ENCODE results near the gene MMP27.

Gene MMP27

GRCh38 chr11:102703826-102704493 is 1.6 kb downstream of the MMP27 start:
- DNase-seq (ENCODE audit: low spot score): no peak

DNA sequence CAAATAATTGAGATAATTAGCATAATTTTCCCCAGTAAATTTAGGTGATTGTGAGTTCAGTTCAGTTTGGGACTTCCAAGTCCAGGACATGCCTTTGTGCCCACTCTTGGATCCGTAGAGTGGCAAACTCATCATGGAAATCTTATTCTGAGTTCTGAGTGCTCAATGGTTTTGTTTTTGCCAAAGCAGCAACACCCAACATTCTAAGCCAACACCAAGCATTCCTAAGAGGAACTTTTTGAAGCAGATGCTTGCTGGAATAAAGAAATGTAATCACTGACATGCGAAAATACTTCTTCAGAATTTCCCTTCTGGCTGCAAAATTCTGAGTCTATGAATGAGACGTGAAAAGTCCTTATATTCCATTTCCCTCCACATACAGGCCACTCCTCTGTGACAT is 10.4 kb downstream of the MMP27 start:
- no peak for DNase-seq (ENCODE audit: low spot score)

- no peak for DNase-seq (ENCODE audit: low spot score)
These were observed 19.8 kb downstream of the MMP27 start for GRCh38 chr11:102685754-102686153.

DNA sequence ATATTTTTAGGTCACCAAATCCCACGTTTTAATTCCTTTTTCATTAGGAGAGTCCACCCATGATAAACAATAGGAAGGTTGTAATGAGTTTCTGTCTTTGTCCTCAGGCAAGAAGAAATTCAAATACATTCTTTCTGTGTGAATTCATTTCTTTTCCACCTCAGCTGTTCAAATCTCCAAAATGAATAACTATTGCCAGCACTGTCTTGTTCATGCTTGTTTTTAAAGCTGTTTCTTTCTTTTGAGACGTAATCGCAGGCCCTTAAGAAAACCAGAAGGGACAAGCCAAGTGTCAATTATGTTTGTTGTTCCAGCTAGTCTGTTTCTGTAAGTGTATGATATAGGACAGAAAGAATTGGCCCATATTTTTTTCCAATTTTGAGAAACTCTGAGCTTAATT is 20.2 kb downstream of the MMP27 start:
- DNase-seq (ENCODE audit: low spot score): no peak

DNA sequence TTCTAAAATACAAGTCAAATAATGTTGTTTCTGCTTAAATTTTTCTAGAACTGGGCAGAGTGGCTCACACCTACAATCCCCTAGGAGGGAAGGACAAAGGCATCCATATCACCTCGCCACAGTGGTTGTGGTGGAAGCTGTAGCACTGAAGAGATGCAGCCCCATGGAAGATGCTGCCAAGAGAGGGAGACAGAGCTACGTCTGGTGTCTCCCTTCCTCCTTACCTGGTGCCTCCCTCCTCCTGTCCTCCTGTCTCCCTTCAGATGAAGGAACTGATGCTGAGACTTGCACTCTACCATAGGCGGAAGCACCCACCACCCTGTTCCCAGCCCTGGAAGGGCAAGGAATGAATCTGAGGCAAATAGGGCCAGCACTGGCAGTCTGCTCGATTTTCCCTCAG is 22.3 kb downstream of the MMP27 start:
- DNase-seq (ENCODE audit: low spot score): no peak

DNA sequence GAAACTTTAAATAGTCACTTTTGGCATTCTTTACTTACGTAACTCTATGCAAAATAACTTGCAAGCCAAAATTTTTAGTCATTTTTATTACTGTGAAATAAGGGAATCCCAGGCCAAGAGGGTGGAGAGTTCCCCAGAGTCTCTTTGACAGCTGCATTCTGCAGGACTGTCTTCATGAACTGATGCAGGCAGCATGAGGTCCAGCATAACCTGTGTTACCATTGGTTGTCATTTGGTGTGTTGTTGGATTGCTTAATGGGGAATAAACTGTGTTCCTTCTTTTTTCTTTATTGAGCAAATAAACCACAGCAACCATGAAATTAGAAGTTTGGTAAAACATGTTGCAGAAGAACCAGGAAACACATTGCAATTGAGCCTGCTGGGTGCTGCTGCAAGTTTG is 24.6 kb downstream of the MMP27 start:
- DNase-seq (ENCODE audit: low spot score): no peak

GRCh38 chr11:102678022-102678421 is 27.5 kb downstream of the MMP27 start:
- no peak for DNase-seq (ENCODE audit: low spot score)

GRCh38 chr11:102676084-102676483 is 29.5 kb downstream of the MMP27 start:
- DNase-seq (ENCODE audit: low spot score): no peak

- no peak for DNase-seq (ENCODE audit: low spot score)
These were observed 35.9 kb downstream of the MMP27 start for GRCh38 chr11:102669664-102670063.

DNA sequence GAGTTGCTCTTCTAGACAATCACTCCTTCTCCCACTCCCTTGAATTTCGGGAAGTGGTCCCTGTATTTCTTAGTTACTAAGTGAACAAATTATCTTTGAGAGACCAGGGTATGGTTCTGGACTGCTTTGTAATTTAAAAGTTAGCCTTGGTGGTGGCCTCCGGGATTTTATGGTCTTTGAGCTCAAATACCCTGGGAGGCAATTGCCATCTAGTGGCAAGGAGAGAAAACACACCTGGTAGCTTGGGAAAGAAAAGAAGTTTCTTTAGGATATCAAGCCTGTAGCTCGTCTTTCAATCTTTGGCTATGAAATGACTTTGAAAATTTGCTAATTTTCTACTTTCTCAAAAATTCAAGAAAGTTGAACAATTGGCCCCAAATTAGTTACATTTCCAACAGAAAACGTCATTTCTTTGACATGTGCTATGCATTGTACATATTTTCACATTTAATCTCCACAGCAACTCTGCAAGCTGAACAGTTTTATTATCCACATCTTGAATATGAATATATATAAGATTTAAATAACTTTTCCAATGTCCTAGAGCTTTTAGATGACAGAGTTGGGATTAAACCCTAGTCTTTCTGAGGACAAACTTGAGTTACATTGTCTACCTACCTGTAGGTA is 39.1 kb downstream of the MMP27 start:
- DNase-seq (ENCODE audit: low spot score): peak; percentile 22

DNA sequence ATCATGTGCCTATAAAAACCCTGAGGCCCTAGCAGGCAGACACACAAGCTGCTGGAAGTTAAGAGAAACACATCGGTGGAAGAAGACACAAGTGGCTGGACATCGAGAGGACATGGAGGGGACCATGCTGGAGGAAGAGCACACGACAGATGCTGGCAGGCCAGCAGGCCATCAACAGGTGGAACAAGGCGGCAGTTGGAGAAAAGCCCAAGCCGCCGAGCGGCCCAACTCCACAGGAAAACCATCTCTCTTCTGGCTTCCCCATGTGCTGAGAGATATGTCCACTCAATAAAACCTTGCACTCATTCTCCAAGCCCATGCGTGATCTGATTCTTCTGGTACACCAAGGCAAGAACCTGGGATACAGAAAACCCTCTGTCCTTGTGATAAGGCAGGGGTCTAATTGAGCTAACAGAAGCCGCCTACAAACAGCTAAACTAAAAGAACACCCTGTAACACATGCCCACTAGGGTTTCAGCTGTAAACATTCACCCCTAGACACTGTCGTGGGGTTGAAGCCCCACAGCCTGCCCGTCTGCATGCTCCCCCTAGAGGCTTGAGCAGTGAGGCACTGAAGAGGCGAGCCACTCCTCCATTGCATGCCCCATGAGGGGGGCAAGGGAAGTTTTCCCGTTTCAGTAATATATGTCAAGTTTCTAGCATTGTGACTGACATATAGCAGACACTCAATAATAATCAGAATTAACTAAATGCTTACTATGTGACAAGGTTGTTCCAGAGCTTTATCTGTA is 41.4 kb downstream of the MMP27 start:
- peak; percentile 11 for DNase-seq (ENCODE audit: low spot score)

- no peak for DNase-seq (ENCODE audit: low spot score)
These were observed 43.0 kb downstream of the MMP27 start for GRCh38 chr11:102662607-102663006.

- DNase-seq (ENCODE audit: low spot score): no peak
These were observed 44.5 kb downstream of the MMP27 start for GRCh38 chr11:102661040-102661439.

DNA sequence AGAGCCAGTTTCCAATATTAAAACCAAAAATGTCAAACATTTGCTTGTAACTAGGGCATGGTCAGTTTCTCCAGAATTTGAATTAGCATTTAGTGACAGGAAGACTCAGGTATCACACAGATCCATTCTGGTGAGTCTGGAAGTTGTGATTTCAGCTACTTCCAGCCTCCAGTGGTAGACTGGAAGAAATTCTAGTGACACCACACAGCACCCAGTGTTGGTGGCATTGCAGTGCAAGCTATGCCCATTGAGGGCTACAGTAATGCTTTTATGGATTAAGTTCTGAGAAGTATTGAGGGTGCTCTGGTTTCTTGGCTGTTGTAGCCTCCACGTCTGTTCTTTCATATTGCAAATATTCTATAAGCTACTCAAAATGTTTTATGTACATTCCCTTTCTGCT is 49.0 kb downstream of the MMP27 start:
- no peak for DNase-seq (ENCODE audit: low spot score)

DNA sequence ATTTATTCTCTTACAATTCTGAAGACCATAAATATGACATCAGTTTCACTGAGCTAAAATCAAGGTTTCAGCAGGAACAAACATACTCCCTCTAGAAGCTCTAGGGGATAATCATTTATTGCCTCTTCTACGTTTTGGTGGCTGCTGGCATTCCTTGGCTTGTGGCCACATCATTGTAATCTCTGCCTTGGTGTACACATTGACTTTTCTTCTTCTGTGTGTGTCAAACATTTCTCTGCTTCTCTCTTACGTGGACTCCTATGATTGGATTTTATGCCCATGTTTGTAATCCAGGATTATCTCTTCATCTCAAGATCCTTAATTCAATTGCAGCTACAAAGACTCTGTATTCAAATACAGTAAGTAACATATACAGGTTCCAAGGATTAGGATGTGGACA is 50.0 kb downstream of the MMP27 start:
- DNase-seq (ENCODE audit: low spot score): no peak

DNA sequence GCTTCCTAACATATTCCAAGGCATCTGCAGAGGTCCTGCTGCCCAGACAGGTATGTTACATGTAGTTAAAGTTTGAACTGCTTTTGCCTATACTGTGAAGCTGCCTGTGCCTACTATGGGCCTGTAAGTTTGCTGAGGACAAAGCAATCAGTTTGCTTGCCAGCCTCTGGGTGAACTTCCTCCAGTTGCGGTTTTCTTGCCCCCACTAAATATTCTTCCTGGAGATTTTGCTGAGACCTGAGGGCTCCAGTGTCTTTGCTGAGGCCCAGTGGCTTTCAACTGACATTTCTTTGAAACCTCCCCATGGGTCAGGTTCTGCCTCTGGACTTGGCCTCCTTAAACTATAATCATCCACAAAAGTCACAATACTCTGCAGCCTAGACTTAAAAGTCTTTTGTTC is 50.8 kb downstream of the MMP27 start:
- DNase-seq (ENCODE audit: low spot score): no peak

- no peak for DNase-seq (ENCODE audit: low spot score)
These were observed 51.8 kb downstream of the MMP27 start for GRCh38 chr11:102653744-102654291.

DNA sequence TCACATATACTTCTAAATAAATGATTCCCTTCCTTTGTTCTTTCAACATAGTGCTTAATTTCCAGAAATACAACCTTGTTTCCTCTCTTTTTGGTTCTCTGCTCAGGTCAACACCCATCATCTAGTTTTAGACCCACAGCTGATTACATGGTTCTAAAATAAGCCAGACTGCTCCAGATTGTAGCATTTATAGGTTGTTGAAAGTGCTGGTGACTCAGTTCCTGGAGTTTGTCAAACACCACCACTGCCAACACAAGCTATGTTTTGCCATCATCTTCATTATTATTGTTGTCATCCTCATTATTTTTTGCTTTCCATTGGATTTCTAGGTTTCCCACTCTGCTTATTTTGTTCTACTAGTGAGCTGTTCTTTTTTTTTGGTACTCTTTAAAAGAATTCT is 58.1 kb downstream of the MMP27 start:
- no peak for DNase-seq (ENCODE audit: low spot score)

GRCh38 chr11:102643941-102644340 is 61.6 kb downstream of the MMP27 start:
- no peak for DNase-seq (ENCODE audit: low spot score)
